Fibroblast of lung (primary cell): ENCODE measurements around the gene POU2F2. TPM values are rescaled to one million over a fixed set of nuclear protein-coding genes. Genes with fewer than 3 reads are reported as not detected.

Source experiments
- DNase-seq, 2 donors: peaks; one replicate each; pipeline versions ENCODE4 v3.0.0 to v3.0.0-alpha.2; 2010; ENCODE audit warnings: low read depth in 2 of 2
- H2AFZ ChIP-seq: 2 replicates; pipeline ENCODE4 v1.5.1; 2012; ENCODE audit warnings: low read length, control low read depth, inconsistent platforms
- H3K27ac ChIP-seq: 2 replicates; pipeline ENCODE4 v1.5.1; 2011; ENCODE audit warnings: low read length, control low read depth; ENCODE audit not compliant: insufficient read depth
- H3K27me3 ChIP-seq: 2 replicates; pipeline ENCODE4 v1.5.1; 2011; ENCODE audit warnings: mild to moderate bottlenecking, low read length; ENCODE audit not compliant: control insufficient read depth, insufficient read depth
- H3K36me3 ChIP-seq: 2 replicates; pipeline ENCODE4 v1.5.1; 2011; ENCODE audit warnings: low read length; ENCODE audit not compliant: control insufficient read depth, insufficient read depth
- H3K4me1 ChIP-seq: 2 replicates; pipeline ENCODE4 v1.5.1; 2011; ENCODE audit warnings: low read length; ENCODE audit not compliant: control insufficient read depth, insufficient read depth; ENCODE audit errors: extremely low read depth
- H3K4me2 ChIP-seq: 2 replicates; pipeline ENCODE4 v1.5.1; 2011; ENCODE audit warnings: low read length, control low read depth; ENCODE audit not compliant: insufficient read depth; ENCODE audit errors: extremely low read depth
- H3K4me3 ChIP-seq, 4 experiments: fragments of 200-600 bp in 1 of 4; sonication (generic) in 1 of 4; replicated peaks in 1 of 4; 2 replicates each; pipeline ENCODE4 v1.5.1; 2011 to 2016; ENCODE audit warnings: low read length in 4 of 4, low read depth in 3 of 4, mild to moderate bottlenecking in 3 of 4, control low read depth in 2 of 4, inconsistent platforms in 1 of 4, mixed read lengths in 1 of 4; ENCODE audit not compliant: insufficient read depth in 1 of 4; ENCODE audit errors: control extremely low read depth in 1 of 4
- H3K79me2 ChIP-seq: 2 replicates; pipeline ENCODE4 v1.5.1; 2012; ENCODE audit warnings: mild to moderate bottlenecking, low read length, inconsistent platforms; ENCODE audit not compliant: control insufficient read depth, insufficient read depth
- H3K9ac ChIP-seq: 2 replicates; pipeline ENCODE4 v1.5.1; 2011; ENCODE audit warnings: mild to moderate bottlenecking, low read length, control low read depth; ENCODE audit not compliant: insufficient read depth
- H3K9me3 ChIP-seq: 2 replicates; pipeline ENCODE4 v1.5.1; 2012; ENCODE audit warnings: low read depth, low read length; ENCODE audit not compliant: control insufficient read depth, insufficient read depth
- H4K20me1 ChIP-seq: 2 replicates; pipeline ENCODE4 v1.5.1; 2011; ENCODE audit warnings: low read length; ENCODE audit not compliant: control insufficient read depth, insufficient read depth; ENCODE audit errors: extremely low read depth
- EZH2 ChIP-seq: IDR thresholded peaks from 2 replicates; pipeline ENCODE4 v1.5.1; 2012; ENCODE audit warnings: low read length, control low read depth, mild to moderate bottlenecking; ENCODE audit errors: missing control alignments
- polyA plus RNA-seq, 2 donors: library from polyadenylated mRNA; depleted of rRNA in 1 of 2; stranded (reverse) in 1 of 2; unstranded in 1 of 2; fragments of >200 nt; gene quantifications; 2 replicates each; pipeline ENCODE4 v1.2.1, GENCODE V29; 2011 to 2012; ENCODE audit warnings: missing spikeins in 1 of 2
- total RNA-seq: library from RNA; depleted of rRNA; stranded (reverse); fragments of >200 nt; gene quantifications from 2 replicates; pipeline ENCODE4 v1.2.1, GENCODE V29; 2014
- TF ChIP-seq, protein P1 (sequence below), 2 donors: IDR thresholded peaks in 1 of 2; conservative IDR thresholded peaks in 1 of 2; 1 replicate in 1 of 2; 2 replicates in 1 of 2; pipeline ENCODE4 v1.5.1; 2011 to 2012; ENCODE audit warnings: low read length in 2 of 2, control low read depth in 1 of 2, inconsistent platforms in 1 of 2, low read depth in 1 of 2, mild to moderate bottlenecking in 1 of 2

POU2F2 gene
- total and polyA plus RNA-seq, 2 donors (not counting 1 experiment from before 2014, with no cell fraction given) = 0.17 to 0.31 TPM

DNA sequence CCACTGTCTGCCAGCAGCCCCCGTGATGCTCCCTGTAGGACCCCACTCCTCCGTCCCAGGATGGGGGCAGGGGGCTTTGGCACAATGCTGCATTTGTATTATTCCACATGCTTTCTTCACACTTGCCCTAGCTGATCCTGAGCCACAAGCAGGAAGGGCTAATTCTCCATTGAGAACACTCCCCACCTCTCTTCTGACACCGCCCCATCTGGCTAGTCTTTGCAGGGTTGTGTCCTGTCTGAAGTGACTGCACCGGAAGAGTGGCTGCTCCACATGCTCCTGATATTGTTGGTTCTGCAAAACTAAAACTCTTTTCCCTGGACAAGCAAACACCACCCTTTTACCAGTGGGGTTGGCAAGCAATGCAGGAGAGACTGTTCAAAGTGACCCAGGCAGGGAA lies 38.3 kb downstream of the POU2F2 start:
- H3K27ac ChIP-seq = no peak overlapping the region
- no peak overlapping the region for H3K9ac ChIP-seq
- no peak overlapping the region for H3K4me3 ChIP-seq
- H2AFZ ChIP-seq = no peak overlapping the region
- no peaks in the 10 kb centered on the region for H3K79me2 ChIP-seq
- no peak for DNase-seq
- H3K4me1 ChIP-seq = peaks cover 4% of the 10 kb centered on the region
- no peak overlapping the region for H3K4me2 ChIP-seq
- H3K9me3 ChIP-seq = no peaks in the 10 kb centered on the region
- no peaks in the 10 kb centered on the region for H3K36me3 ChIP-seq
- no peak for TF ChIP-seq EZH2
- TF ChIP-seq, protein P1, sequence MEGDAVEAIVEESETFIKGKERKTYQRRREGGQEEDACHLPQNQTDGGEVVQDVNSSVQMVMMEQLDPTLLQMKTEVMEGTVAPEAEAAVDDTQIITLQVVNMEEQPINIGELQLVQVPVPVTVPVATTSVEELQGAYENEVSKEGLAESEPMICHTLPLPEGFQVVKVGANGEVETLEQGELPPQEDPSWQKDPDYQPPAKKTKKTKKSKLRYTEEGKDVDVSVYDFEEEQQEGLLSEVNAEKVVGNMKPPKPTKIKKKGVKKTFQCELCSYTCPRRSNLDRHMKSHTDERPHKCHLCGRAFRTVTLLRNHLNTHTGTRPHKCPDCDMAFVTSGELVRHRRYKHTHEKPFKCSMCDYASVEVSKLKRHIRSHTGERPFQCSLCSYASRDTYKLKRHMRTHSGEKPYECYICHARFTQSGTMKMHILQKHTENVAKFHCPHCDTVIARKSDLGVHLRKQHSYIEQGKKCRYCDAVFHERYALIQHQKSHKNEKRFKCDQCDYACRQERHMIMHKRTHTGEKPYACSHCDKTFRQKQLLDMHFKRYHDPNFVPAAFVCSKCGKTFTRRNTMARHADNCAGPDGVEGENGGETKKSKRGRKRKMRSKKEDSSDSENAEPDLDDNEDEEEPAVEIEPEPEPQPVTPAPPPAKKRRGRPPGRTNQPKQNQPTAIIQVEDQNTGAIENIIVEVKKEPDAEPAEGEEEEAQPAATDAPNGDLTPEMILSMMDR (conservative IDR thresholded peaks at IDR 0.05 in 1 of 2, IDR thresholded peaks at IDR 0.05 in 1 of 2; ENCODE audit: low read depth in 1 of 2, low read length in 2 of 2) = no peak
- no peaks in the 10 kb centered on the region for H3K27me3 ChIP-seq
- H4K20me1 ChIP-seq = no peaks in the 10 kb centered on the region

DNA sequence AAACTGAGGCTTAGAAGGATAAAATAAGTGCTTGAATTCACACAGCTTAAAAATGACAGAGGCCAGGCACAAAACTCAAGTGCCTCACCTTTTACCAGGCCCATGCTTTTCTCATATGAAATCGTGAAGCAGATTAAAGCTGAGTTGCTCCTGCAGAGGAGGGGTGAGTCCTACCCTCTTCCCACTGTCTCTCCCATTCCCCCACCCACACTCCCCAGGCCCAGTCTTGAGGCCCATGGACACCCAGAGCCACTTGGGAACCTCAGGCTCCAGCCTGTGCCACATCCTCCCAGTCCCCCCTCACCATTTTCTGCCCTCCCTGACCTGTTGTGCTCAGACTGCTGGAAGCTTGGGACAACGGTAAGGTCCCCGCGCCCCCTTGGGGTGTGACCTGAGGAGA lies 38.7 kb downstream of the POU2F2 start:
- Histone ChIP-seq H3K9me3 (no peaks in the 10 kb centered on the region), H3K36me3 (no peaks in the 10 kb centered on the region), H3K27me3 (no peaks in the 10 kb centered on the region), H3K27ac (no peak overlapping the region), H2AFZ (no peak overlapping the region), H3K4me2 (no peak overlapping the region), H3K9ac (no peak overlapping the region), H3K79me2 (no peaks in the 10 kb centered on the region), H3K4me1 (peaks cover 8% of the 10 kb centered on the region), H4K20me1 (no peaks in the 10 kb centered on the region), H3K4me3 (no peak overlapping the region)
- TF ChIP-seq, protein P1 (conservative IDR thresholded peaks at IDR 0.05 in 1 of 2, IDR thresholded peaks at IDR 0.05 in 1 of 2; ENCODE audit: low read depth in 1 of 2, low read length in 2 of 2) = no peak
- TF ChIP-seq EZH2 = no peak
- DNase-seq = no peak

DNA sequence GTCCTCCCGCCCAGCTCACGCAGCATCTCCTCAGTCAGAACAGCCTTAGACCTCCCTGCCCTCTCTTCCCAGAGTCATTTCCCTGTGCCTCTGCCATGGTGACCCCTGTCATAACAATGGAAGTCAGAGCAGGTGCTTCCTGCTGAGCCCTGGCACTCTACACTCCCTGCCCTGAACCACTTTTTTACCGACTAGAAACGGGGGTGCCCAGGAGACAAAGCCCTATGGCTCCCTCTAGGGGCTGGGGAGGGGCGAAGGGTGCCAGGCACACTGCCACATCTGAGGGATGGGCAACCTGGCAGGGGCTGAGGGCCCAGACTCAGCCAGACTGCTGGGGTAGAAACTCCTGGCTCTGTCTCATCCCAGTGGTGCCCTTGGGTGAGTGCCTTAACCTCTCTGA lies 39.9 kb downstream of the POU2F2 start:
- no peaks in the 10 kb centered on the region for H3K9me3 ChIP-seq
- H3K9ac ChIP-seq = no peak overlapping the region
- no peak overlapping the region for H2AFZ ChIP-seq
- no peak overlapping the region for H3K4me3 ChIP-seq
- H3K4me1 ChIP-seq = peaks cover 9% of the 10 kb centered on the region
- H3K36me3 ChIP-seq = no peaks in the 10 kb centered on the region
- TF ChIP-seq EZH2 = no peak
- TF ChIP-seq, protein P1 (conservative IDR thresholded peaks at IDR 0.05 in 1 of 2, IDR thresholded peaks at IDR 0.05 in 1 of 2; ENCODE audit: low read depth in 1 of 2, low read length in 2 of 2) = peak; percentile 41 to 53
- H3K27ac ChIP-seq = no peak overlapping the region
- H3K4me2 ChIP-seq = no peak overlapping the region
- H3K27me3 ChIP-seq = no peaks in the 10 kb centered on the region
- no peak for DNase-seq
- H4K20me1 ChIP-seq = no peaks in the 10 kb centered on the region
- no peaks in the 10 kb centered on the region for H3K79me2 ChIP-seq
